T1000 (cell line): ENCODE data around the gene AKAP13.
A peak's percentile ranks its signal among the peaks of the same experiment; 100 is the strongest.

ENCODE experiments used
- DNase-seq: peaks from one replicate; lab custom pipeline; 2025; ENCODE audit warnings: mixed read lengths; lab: John Stamatoyannopoulos, UW

The AKAP13 gene

GRCh38 chr15:85756411-85757072, 376.1 kb downstream of the AKAP13 start:
- no peak for DNase-seq

GRCh38 chr15:85757073-85757938, 376.9 kb downstream of the AKAP13 start:
- DNase-seq: no peak

GRCh38 chr15:85757939-85758654, 377.7 kb downstream of the AKAP13 start:
- DNase-seq: no peak

GRCh38 chr15:85758655-85758978, 378.2 kb downstream of the AKAP13 start:
- DNase-seq: no peak

- no peak for DNase-seq
Observed at GRCh38 chr15:85759376-85759775, 379.0 kb downstream of the AKAP13 start.

- peak; percentile 58 for DNase-seq
Observed at GRCh38 chr15:85760049-85760448, 379.6 kb downstream of the AKAP13 start.

- no peak for DNase-seq
Observed at GRCh38 chr15:85760531-85761371, 380.3 kb downstream of the AKAP13 start.

- DNase-seq: no peak
Observed at GRCh38 chr15:85761635-85762034, 381.2 kb downstream of the AKAP13 start.

- DNase-seq: no peak
Observed at GRCh38 chr15:85762039-85762755, 381.8 kb downstream of the AKAP13 start.

GRCh38 chr15:85762756-85763127, 382.3 kb downstream of the AKAP13 start:
- no peak for DNase-seq

- DNase-seq: no peak
Observed at GRCh38 chr15:85763157-85763556, 382.8 kb downstream of the AKAP13 start.

- no peak for DNase-seq
Observed at GRCh38 chr15:85763673-85764633, 383.6 kb downstream of the AKAP13 start.

- DNase-seq: no peak
Observed at GRCh38 chr15:85764649-85765277, 384.4 kb downstream of the AKAP13 start.

- DNase-seq: no peak
Observed at GRCh38 chr15:85766001-85766831, 385.8 kb downstream of the AKAP13 start.

- no peak for DNase-seq
Observed at GRCh38 chr15:85767785-85768529, 387.6 kb downstream of the AKAP13 start.

- DNase-seq: no peak
Observed at GRCh38 chr15:85768595-85769168, 388.3 kb downstream of the AKAP13 start.

- DNase-seq: no peak
Observed at GRCh38 chr15:85769182-85769900, 388.9 kb downstream of the AKAP13 start.
